SU-DHL-6 (cell line): ENCODE data around the gene CIAO3.

Experiments
- H2AFZ ChIP-seq: fragments of 200-600 bp; sonication (generic); 2 replicates; pipeline ENCODE4 v1.6.1; 2014; ENCODE audit warnings: low read depth, mild to moderate bottlenecking, moderate library complexity, mixed read lengths, antibody characterized with exemption, low read length; ENCODE audit not compliant: severe bottlenecking
- H3F3A ChIP-seq: fragments of 200-600 bp; shearing (Covaris generic); 2 replicates; pipeline ENCODE4 v1.6.0; 2016; ENCODE audit warnings: antibody characterized with exemption, mild to moderate bottlenecking; ENCODE audit not compliant: insufficient read depth
- H3K27ac ChIP-seq: fragments of 200-600 bp; sonication (generic); 2 replicates; pipeline ENCODE4 v1.5.1; 2016; ENCODE audit warnings: low read depth, mild to moderate bottlenecking, low read length, moderate library complexity, mixed read lengths
- H3K27me3 ChIP-seq: fragments of 200-600 bp; sonication (generic), shearing (Covaris generic); 2 replicates; pipeline ENCODE4 v1.6.0; 2014; ENCODE audit warnings: mild to moderate bottlenecking, low read length
- H3K36me3 ChIP-seq: fragments of 200-600 bp; sonication (generic); 2 replicates; pipeline ENCODE4 v1.6.1; 2014; ENCODE audit warnings: mild to moderate bottlenecking, low read length, mixed read lengths
- H3K4me2 ChIP-seq: fragments of 300-600, 200-600 bp; shearing (Covaris generic), sonication (generic); 2 replicates; pipeline ENCODE4 v1.6.0; 2014; ENCODE audit warnings: low read length, low read depth, mild to moderate bottlenecking; ENCODE audit not compliant: poor library complexity, severe bottlenecking
- H3K4me3 ChIP-seq: fragments of 200-600 bp; sonication (generic); 2 replicates; pipeline ENCODE4 v1.5.1; 2014; ENCODE audit warnings: antibody characterized with exemption, low read length, mild to moderate bottlenecking, mixed read lengths; ENCODE audit not compliant: insufficient read depth, poor library complexity, severe bottlenecking
- H3K79me2 ChIP-seq: fragments of 200-600 bp; sonication (generic); 2 replicates; pipeline ENCODE4 v1.6.1; 2014; ENCODE audit warnings: mild to moderate bottlenecking, low read length, moderate library complexity; ENCODE audit not compliant: insufficient read depth
- H3K9ac ChIP-seq: fragments of 200-600 bp; sonication (generic); 2 replicates; pipeline ENCODE4 v1.7.0; 2014; ENCODE audit warnings: mild to moderate bottlenecking, low read length
- H3K9me2 ChIP-seq: fragments of 200-600 bp; sonication (generic); replicated peaks from 2 replicates; pipeline ENCODE4 v1.6.1; 2014; ENCODE audit warnings: low read length; ENCODE audit not compliant: insufficient read depth
- H3K9me3 ChIP-seq: fragments of 200-600 bp; sonication (generic); 2 replicates; pipeline ENCODE4 v1.6.1; 2014; ENCODE audit warnings: low read length, mixed read lengths; ENCODE audit not compliant: insufficient read depth
- H4K20me1 ChIP-seq: fragments of 200-600 bp; sonication (generic); 2 replicates; pipeline ENCODE4 v1.6.1; 2014; ENCODE audit warnings: low read depth, mild to moderate bottlenecking, antibody characterized with exemption, low read length, moderate library complexity, mixed read lengths
- CTCF ChIP-seq: fragments of 200-600 bp; sonication (generic); IDR thresholded peaks from one replicate; pipeline ENCODE4 v1.5.1; 2017; ENCODE audit warnings: antibody characterized with exemption, mild to moderate bottlenecking, low read length, moderate library complexity; ENCODE audit not compliant: insufficient read depth, poor library complexity, severe bottlenecking
- EZH2phosphoT487 ChIP-seq: fragments of 200-600 bp; sonication (generic), shearing (Covaris generic); conservative IDR thresholded peaks from 2 replicates; pipeline ENCODE4 v1.6.1; 2018; ENCODE audit warnings: mild to moderate bottlenecking, antibody characterized with exemption, low read length, moderate library complexity, mixed read lengths

Gene CIAO3

GRCh38 chr16:760545-761343, 19.9 kb upstream of the CIAO3 start, which contains the start of gene MSLN:
TSS of gene MSLN (plus strand) at chr16:760734. CDS start at chr16:762681, 1,947 bp downstream.
- no peak for TF ChIP-seq EZH2phosphoT487

DNA sequence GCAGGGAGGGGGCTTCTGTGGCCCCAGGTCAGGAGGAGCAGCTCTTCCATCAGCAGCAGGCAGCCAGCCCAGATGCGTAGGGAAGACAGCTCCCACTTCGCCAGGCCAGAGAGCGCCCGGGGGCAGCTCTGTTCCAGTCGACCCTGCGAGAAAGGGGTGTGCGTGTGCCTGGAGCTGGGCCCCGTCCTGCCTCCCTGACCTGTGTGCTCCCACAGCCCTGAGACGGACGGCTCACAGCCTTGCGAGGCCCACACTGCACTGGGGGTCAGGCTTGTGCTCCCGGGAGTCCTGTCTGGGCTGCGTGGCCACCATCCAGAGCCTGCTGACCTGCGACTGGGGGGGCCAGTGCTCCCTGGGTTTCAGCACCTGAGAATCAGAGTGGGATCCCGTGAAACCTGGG, 19.3 kb upstream of the CIAO3 start:
- Histone ChIP-seq H3K9ac (no peak overlapping the region), H3K9me3 (no peaks in the 10 kb centered on the region), H3K27ac (no peak overlapping the region), H3K4me2 (no peak overlapping the region), H4K20me1 (no peaks in the 10 kb centered on the region), H2AFZ (no peak overlapping the region), H3K4me3 (no peak overlapping the region), H3K27me3 (no peaks in the 10 kb centered on the region), H3K79me2 (no peaks in the 10 kb centered on the region), H3K9me2 (no peaks in the 10 kb centered on the region), H3K36me3 (no peaks in the 10 kb centered on the region), H3F3A (no peaks in the 10 kb centered on the region)
- TF ChIP-seq CTCF (no peak), EZH2phosphoT487 (no peak)

More at GRCh38 chr16:760545-761343, 19.9 kb upstream of the CIAO3 start, which contains the start of gene MSLN:
- no peaks in the 10 kb centered on the region for H3K9me3 ChIP-seq
- H3K27ac ChIP-seq = no peak within 1 kb of the TSS
- no peaks in the 10 kb centered on the region for H3K79me2 ChIP-seq
- no peaks in the 10 kb centered on the region for H4K20me1 ChIP-seq
- no peak within 1 kb of the TSS for H3K9ac ChIP-seq
- H3K27me3 ChIP-seq = no peaks in the 10 kb centered on the region
- H3K36me3 ChIP-seq = no peaks in the 10 kb centered on the region
- H3K4me3 ChIP-seq = no peak within 1 kb of the TSS
- no peaks in the 10 kb centered on the region for H3F3A ChIP-seq
- no peaks in the 10 kb centered on the region for H3K9me2 ChIP-seq
- no peak within 1 kb of the TSS for H3K4me2 ChIP-seq
- H2AFZ ChIP-seq = no peak within 1 kb of the TSS

GRCh38 chr16:759110-759910, 18.5 kb upstream of the CIAO3 start:
- H3F3A ChIP-seq = no peaks in the 10 kb centered on the region
- H3K36me3 ChIP-seq = no peaks in the 10 kb centered on the region
- no peaks in the 10 kb centered on the region for H3K79me2 ChIP-seq
- TF ChIP-seq EZH2phosphoT487 (no peak), CTCF (no peak)
- H3K9ac ChIP-seq = no peak overlapping the region
- H3K27me3 ChIP-seq = no peaks in the 10 kb centered on the region
- no peaks in the 10 kb centered on the region for H3K9me3 ChIP-seq
- no peaks in the 10 kb centered on the region for H3K9me2 ChIP-seq
- H2AFZ ChIP-seq = no peak overlapping the region
- H3K4me3 ChIP-seq = no peak overlapping the region
- H4K20me1 ChIP-seq = no peaks in the 10 kb centered on the region
- H3K27ac ChIP-seq = no peak overlapping the region
- no peak overlapping the region for H3K4me2 ChIP-seq
